Measurements from ENCODE around the gene INSIG1. TPM values are rescaled to one million over a fixed set of nuclear protein-coding genes. Genes with fewer than 3 reads are reported as not detected.

The INSIG1 gene
- total RNA-seq, 1 experiment from 2014 or later: 54.7 TPM

DNA sequence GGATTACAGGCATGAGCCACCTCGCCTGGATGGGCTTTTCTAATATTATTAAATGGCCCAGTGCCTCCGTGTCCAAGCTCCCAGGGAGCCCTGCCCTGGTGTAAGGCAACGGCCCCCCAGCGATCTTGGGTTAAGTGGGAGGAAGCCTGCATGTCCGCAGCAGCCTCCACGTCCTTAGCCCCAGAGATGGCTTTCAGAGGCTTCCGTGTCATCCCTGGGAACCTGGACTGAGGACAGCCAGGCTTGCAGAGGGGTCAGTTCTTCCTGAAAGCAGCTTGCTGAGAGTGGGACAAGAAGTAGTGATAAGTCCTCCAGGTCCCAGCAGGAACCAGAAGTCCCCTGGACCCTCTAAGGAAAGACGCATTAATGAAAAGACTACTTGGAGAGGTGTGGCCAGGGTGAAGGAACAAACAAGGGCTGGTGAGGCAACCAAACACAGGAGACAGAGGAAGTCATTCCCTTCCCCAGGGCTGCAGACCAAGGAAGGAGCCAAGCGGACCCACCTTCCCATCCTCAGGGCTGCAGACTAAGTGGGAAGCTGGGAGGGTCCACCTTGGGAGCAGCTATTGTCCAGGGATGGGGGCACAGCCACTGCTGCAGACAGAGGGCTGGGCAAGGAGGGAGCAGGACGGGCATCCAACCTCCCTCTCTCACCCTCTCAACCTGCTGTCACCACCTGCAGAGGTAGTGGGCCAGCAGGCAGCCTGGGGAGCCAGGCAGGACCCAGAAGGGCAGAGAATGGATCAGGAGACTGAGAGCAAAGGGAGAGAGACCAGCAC is 13.0 kb upstream of the INSIG1 start:
- RAD21 ChIA-PET (ENCODE audit: low non-redundant PET in 1 of 2, low total read pairs in 2 of 2, uncharacterized antibody in 2 of 2, unreplicated experiment in 2 of 2): no interaction called here
- Histone ChIP-seq H3K4me3 (replicated peaks in 1 of 2; ENCODE audit: low read depth in 1 of 2, low read length in 2 of 2) (no peak overlapping the region), H3K4me1 (ENCODE audit: control insufficient read depth in 1 of 2, insufficient read depth in 2 of 2, low read length in 2 of 2) (peaks cover 0 to under 1% of the 10 kb centered on the region in 2 experiments; a peak in 1 of 4 replicates), H4K20me1 (ENCODE audit: insufficient read depth) (no peaks in the 10 kb centered on the region), H3K27ac (ENCODE audit: low read depth, low read length) (no peak overlapping the region), H3K36me3 (ENCODE audit: control insufficient read depth in 1 of 2, insufficient read depth in 2 of 2, low read length in 2 of 2) (no peaks in the 10 kb centered on the region), H3K9me3 (ENCODE audit: control insufficient read depth in 1 of 2, insufficient read depth in 1 of 2, low read depth in 1 of 2, low read length in 2 of 2) (no peaks in the 10 kb centered on the region), H2AFZ (ENCODE audit: low read depth, low read length, poor library complexity, severe bottlenecking) (no peak overlapping the region), H3K9ac (ENCODE audit: low read length) (no peak overlapping the region), H3K4me2 (ENCODE audit: low read length) (no peak overlapping the region), H3K79me2 (ENCODE audit: insufficient read depth, low read length) (no peaks in the 10 kb centered on the region), H3K27me3 (ENCODE audit: insufficient read depth, low read length) (peaks cover 4% of the 10 kb centered on the region; the same call in 1 of the 2 replicates), H3K9me2 (ENCODE audit: insufficient read depth) (no peaks in the 10 kb centered on the region)
- intact Hi-C loops (cut with micrococcal nuclease): no loop called here
- POLR2A ChIA-PET: no interaction called here
- no TSS peak for BruUV-seq (replicated peaks)
- TF ChIP-seq POLR2A (IDR thresholded peaks at IDR 0.05; ENCODE audit: borderline replicate concordance, extremely low read depth, insufficient read depth, insufficient read length) (no peak), FOSL1 (IDR thresholded peaks at IDR 0.05; ENCODE audit: low read depth) (no peak), YY1 (IDR thresholded peaks at IDR 0.05; ENCODE audit: extremely low read depth, insufficient replicate concordance, low read depth, low read length) (no peak), EZH2phosphoT487 (IDR thresholded peaks at IDR 0.05; ENCODE audit: borderline replicate concordance) (no peak), SP1 (IDR thresholded peaks at IDR 0.05; ENCODE audit: low read depth) (no peak), CEBPB (IDR thresholded peaks at IDR 0.05; ENCODE audit: low read depth) (no peak), POLR2AphosphoS5 (IDR thresholded peaks at IDR 0.05; ENCODE audit: low read depth, low read length) (no peak), ZFX (IDR thresholded peaks at IDR 0.05) (no peak), SIN3A (IDR thresholded peaks at IDR 0.05; ENCODE audit: low read depth) (no peak), TCF7L2 (IDR thresholded peaks at IDR 0.05; ENCODE audit: borderline replicate concordance, extremely low read depth, insufficient read depth, insufficient read length) (no peak), EGR1 (IDR thresholded peaks at IDR 0.05; ENCODE audit: low read depth) (no peak)
- TF ChIP-seq, protein P1, sequence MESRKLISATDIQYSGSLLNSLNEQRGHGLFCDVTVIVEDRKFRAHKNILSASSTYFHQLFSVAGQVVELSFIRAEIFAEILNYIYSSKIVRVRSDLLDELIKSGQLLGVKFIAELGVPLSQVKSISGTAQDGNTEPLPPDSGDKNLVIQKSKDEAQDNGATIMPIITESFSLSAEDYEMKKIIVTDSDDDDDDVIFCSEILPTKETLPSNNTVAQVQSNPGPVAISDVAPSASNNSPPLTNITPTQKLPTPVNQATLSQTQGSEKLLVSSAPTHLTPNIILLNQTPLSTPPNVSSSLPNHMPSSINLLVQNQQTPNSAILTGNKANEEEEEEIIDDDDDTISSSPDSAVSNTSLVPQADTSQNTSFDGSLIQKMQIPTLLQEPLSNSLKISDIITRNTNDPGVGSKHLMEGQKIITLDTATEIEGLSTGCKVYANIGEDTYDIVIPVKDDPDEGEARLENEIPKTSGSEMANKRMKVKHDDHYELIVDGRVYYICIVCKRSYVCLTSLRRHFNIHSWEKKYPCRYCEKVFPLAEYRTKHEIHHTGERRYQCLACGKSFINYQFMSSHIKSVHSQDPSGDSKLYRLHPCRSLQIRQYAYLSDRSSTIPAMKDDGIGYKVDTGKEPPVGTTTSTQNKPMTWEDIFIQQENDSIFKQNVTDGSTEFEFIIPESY (IDR thresholded peaks at IDR 0.05; ENCODE audit: extremely low read depth, insufficient replicate concordance, low read length): no peak
- TF ChIP-seq, protein P2, sequence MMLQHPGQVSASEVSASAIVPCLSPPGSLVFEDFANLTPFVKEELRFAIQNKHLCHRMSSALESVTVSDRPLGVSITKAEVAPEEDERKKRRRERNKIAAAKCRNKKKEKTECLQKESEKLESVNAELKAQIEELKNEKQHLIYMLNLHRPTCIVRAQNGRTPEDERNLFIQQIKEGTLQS (IDR thresholded peaks at IDR 0.05): no peak
- TF ChIP-seq, protein P3, sequence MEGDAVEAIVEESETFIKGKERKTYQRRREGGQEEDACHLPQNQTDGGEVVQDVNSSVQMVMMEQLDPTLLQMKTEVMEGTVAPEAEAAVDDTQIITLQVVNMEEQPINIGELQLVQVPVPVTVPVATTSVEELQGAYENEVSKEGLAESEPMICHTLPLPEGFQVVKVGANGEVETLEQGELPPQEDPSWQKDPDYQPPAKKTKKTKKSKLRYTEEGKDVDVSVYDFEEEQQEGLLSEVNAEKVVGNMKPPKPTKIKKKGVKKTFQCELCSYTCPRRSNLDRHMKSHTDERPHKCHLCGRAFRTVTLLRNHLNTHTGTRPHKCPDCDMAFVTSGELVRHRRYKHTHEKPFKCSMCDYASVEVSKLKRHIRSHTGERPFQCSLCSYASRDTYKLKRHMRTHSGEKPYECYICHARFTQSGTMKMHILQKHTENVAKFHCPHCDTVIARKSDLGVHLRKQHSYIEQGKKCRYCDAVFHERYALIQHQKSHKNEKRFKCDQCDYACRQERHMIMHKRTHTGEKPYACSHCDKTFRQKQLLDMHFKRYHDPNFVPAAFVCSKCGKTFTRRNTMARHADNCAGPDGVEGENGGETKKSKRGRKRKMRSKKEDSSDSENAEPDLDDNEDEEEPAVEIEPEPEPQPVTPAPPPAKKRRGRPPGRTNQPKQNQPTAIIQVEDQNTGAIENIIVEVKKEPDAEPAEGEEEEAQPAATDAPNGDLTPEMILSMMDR (IDR thresholded peaks at IDR 0.05 in 2 of 3, conservative IDR thresholded peaks at IDR 0.05 in 1 of 3; ENCODE audit: borderline replicate concordance in 1 of 3, insufficient read depth in 1 of 3, low read depth in 2 of 3, low read length in 2 of 3): no peak
- CTCF ChIA-PET: no interaction called here
- ATAC-seq (no peak), DNase-seq (ENCODE audit: low read depth, low spot score) (no peak)

All from HCT116 (cell line).